Activated CD4-positive, CD25-positive, alpha-beta regulatory T cell treated with anti-CD3 and anti-CD28 coated beads, Interleukin-2, amount 50 U/mL, for 16 hours (primary cell): ENCODE measurements around the gene SAMHD1.
"Not testable (repeated sequence)": the region's sequence is repeated elsewhere in the genome, so short reads cannot be mapped to it uniquely, and the experiment has no call there.

Source experiments
- DNase-seq: peaks from one replicate; pipeline ENCODE4 v3.0.0-alpha.2; 2020; ENCODE audit warnings: low read depth, low spot score

SAMHD1 gene

GRCh38 chr20:36956016-36956415 lies 4.5 kb upstream of the SAMHD1 start:
- DNase-seq = no peak

- DNase-seq = no peak
Measured at GRCh38 chr20:36951979-36952738, 651 bp upstream of the SAMHD1 start.

- DNase-seq = no peak
Measured at GRCh38 chr20:36950414-36951197, 902 bp downstream of the SAMHD1 start.

DNA sequence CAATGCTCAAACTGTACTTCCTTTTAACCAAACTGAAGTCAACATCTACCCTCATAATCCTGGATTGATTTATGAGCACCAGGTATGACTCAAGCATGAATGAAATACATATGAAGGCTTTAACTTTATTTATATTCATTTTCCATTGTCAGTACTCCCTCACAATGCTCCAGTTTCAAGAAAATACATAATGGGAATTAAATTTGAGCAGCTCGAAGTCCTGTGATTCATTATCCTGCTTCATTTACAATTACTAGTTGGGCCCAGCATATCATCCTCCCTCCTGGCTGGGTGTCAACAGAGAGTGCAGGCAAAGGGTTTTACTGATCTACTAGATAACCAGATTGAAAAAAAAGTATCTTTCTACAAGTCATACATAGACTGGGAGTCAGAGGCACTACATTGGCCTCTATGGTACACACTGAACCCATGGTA lies 10.1 kb downstream of the SAMHD1 start:
- no peak for DNase-seq

DNA sequence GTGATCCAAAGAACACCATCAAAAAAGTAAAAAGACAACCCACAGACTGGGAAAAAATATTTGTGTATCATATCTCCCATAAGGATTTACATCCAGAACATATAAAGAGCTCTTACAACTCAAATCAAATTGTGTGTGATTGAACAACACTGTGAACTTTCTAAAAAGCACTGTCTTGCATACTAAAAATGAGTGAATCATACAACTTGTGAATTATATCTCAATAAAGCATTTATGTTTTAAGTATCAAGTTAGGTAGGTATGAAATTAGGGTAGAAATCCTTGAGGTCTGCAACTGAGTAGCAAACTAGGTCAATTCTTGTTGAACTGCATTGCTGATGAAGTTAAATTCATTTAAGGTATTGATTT lies 14.1 kb downstream of the SAMHD1 start:
- no peak for DNase-seq

- not testable (repeated sequence) for DNase-seq
Measured at GRCh38 chr20:36936761-36937401, 14.6 kb downstream of the SAMHD1 start.

DNA sequence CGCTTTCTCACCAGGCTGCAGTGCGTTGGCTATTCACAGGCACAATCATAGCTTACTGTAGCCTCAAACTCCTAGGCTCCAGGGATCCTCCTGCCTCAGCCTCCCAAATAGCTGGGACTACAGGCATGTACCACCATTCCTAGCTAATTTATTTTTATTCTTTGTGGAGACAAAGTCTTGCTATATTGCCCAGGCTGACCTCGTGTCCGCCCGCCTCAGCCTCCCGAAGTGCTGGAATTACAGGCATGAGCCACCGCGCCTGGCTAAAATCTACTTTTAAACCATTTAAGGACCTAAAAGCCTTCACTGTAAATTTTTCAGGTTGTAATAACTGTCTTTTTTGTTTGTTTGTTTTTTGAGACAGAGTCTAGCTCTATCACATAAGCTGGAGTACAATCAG lies 15.2 kb downstream of the SAMHD1 start:
- DNase-seq = no peak

- not testable (repeated sequence) for DNase-seq
Measured at GRCh38 chr20:36933571-36933970, 17.9 kb downstream of the SAMHD1 start.

DNA sequence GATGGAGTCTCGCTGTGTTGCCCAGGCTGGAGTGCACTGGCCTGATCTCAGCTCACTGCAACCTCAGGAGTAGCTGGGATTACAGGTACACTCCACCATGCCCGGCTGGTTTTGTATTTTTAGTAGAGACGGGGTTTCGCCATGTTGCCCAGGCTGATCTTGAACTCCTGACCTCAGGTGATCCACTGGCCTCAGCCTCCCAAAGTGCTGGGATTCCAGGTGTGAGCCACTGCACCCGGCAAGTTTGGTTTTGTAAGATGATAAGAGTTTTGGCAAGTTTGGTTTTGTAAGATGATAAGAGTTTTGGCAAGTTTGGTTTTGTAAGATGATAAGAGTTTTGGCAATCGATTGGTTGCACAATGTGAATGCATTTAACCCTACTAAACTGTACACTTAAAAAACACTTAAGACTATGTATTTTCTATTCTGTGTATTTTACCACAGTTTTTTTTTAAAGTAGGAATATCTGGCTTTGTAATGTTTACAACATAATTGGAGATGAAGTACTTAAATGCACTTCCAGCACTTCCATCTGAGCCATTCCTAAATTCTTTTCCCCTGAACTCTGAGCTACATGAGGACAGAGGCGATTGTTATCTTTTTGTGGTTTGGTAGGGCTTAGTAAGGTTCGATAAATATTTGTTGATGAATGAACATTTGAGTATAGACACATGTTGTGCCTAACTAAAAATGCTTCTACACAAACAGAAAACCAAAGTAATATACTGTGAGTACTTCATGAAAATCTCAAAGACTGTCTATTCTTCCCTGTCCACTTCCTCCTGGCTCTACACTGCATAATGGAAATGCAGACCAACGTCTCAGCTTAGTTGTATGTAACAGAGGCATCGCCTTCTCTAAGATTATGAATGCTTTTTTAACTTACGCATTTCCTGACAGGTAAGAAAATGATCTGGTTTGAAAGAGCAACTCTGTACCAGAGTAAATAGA lies 18.8 kb downstream of the SAMHD1 start:
- DNase-seq = no peak

DNA sequence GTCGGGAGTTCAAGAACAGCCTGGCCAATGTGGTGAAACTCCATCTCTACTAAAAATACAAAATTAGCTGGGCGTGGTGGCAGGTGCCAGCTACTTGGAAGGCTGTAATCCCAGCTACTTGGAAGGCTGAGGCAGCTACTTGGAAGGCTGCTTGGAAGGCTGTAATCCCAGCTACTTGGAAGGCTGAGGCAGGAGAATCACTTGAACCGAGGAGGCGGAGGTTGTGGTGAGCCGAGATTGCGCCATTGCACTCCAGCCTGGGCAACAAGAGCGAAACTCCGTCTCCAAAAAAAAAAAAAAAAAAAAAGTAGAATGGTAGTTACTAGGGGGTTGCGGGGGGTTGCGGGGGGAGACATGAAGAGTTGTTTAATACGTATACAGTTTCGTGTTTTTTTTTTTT lies 19.4 kb downstream of the SAMHD1 start:
- DNase-seq = not testable (repeated sequence)

GRCh38 chr20:36929691-36930090 lies 21.8 kb downstream of the SAMHD1 start:
- DNase-seq = no peak

DNA sequence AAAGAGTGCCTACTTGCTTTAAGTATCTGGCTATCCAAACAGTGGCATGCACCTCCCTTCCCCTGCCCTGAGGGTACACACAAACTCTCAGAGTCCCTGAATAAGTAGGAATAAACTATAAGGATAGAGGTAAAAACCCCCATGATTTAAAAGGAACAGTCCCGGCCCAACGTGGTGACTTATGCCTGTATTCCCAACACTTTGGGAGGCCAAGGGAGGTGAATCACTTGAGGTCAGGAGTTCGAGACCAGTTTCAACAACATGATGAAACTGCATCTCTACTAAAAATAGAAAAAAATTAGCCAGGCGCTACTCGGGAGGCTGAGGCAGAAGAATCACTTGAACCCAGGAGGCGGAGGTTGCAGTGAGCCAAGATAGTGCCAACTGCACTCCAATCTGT lies 22.2 kb downstream of the SAMHD1 start:
- DNase-seq = no peak

GRCh38 chr20:36927704-36928103 lies 23.8 kb downstream of the SAMHD1 start:
- no peak for DNase-seq

DNA sequence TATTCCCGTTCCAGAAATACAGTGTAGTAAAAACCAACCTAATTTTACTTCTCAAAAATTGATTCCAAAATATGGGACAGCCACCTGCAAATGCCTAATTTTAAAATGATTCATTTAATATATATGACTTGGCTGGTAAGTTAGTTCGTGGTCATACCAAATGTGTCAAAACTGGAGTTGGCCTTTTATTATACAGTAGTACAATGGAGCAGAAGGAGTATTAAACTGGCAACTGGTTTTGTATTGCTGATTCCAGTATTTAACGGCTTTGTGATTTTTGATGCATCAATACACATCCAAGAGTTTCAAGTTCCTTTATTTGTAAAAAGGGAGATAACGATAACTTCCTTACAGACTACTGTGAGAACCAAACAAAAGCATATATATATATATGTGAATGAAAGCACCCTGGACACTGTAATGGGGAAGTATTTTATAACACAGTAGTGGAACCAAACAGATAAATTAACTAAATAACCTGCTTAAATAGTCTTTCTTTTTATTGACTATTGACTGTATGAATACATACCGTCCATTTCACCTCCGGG lies 24.8 kb downstream of the SAMHD1 start:
- DNase-seq = no peak

GRCh38 chr20:36925234-36925633 lies 26.3 kb downstream of the SAMHD1 start:
- DNase-seq = no peak

- DNase-seq = no peak
Measured at GRCh38 chr20:36924167-36925045, 27.1 kb downstream of the SAMHD1 start.

GRCh38 chr20:36920334-36920730 lies 31.2 kb downstream of the SAMHD1 start:
- no peak for DNase-seq

- peak; percentile 10 for DNase-seq
Measured at GRCh38 chr20:36919715-36920333, 31.7 kb downstream of the SAMHD1 start.

- DNase-seq = no peak
Measured at GRCh38 chr20:36917943-36918342, 33.6 kb downstream of the SAMHD1 start.

GRCh38 chr20:36917240-36917639 lies 34.3 kb downstream of the SAMHD1 start:
- DNase-seq = no peak
